A549 (cell line): ENCODE data around the gene PSMA3.

Experiments
- CTCF ChIP-seq: fragments of >200 bp; sonication (Bioruptor Twin); formaldehyde crosslinking; IDR thresholded peaks from 3 replicates; pipeline ENCODE4 v1.5.1; 2016
- ELK1 ChIP-seq: fragments of 150-350 bp; IDR thresholded peaks from 2 replicates; pipeline ENCODE4 v1.6.1; 2014; ENCODE audit warnings: low read depth, mild to moderate bottlenecking, low read length
- HDAC2 ChIP-seq: fragments of 200-600 bp; sonication (generic); IDR thresholded peaks from 2 replicates; pipeline ENCODE4 v1.6.1; 2016
- MAFK ChIP-seq: fragments of 450-650 bp; IDR thresholded peaks from 2 replicates; pipeline ENCODE4 v1.6.1; 2014; ENCODE audit not compliant: partially characterized antibody
- MAX ChIP-seq: IDR thresholded peaks from 2 replicates; pipeline ENCODE4 v1.6.1; 2012
- NPAS2 ChIP-seq: fragments of 250-450 bp; sonication (Bioruptor Pico); IDR thresholded peaks from 2 replicates; pipeline ENCODE4 v1.8.0; 2022; ENCODE audit warnings: mild to moderate bottlenecking, moderate library complexity, borderline replicate concordance
- POLR2A ChIP-seq: IDR thresholded peaks from 2 replicates; pipeline ENCODE4 v1.6.1; 2012; ENCODE audit warnings: mild to moderate bottlenecking, low read length
- RAD21 ChIP-seq, 2 experiments: fragments of >200 bp in 1 of 2; sonication (Bioruptor Twin) in 1 of 2; formaldehyde crosslinking in 1 of 2; IDR thresholded peaks in 1 of 2; conservative IDR thresholded peaks in 1 of 2; 2 replicates in 1 of 2; 3 replicates in 1 of 2; pipeline ENCODE4 v1.6.1; 2012 to 2018; ENCODE audit warnings: inconsistent platforms in 1 of 2
- SREBF2 ChIP-seq: fragments of 450-650 bp; IDR thresholded peaks from 2 replicates; pipeline ENCODE4 v1.6.1; 2014; ENCODE audit warnings: mild to moderate bottlenecking, moderate library complexity

- TF ChIP-seq MAX: no peak
- no peak for TF ChIP-seq ELK1
- TF ChIP-seq MAFK: no peak
- TF ChIP-seq CTCF: no peak
- no peak for TF ChIP-seq POLR2A
- TF ChIP-seq HDAC2: no peak
- no peak for TF ChIP-seq SREBF2
- TF ChIP-seq RAD21 (conservative IDR thresholded peaks at IDR 0.05 in 1 of 2, IDR thresholded peaks at IDR 0.05 in 1 of 2): no peak
- no peak for TF ChIP-seq NPAS2 (CRISPR knock-in tag)
Observed at GRCh38 chr14:58281969-58282368, 37.3 kb downstream of the PSMA3 start.
